Endometrial microvascular endothelial cells (primary cell): ENCODE results near the gene DAB2IP. TPM values are rescaled to one million over a fixed set of nuclear protein-coding genes. Genes with fewer than 3 reads are reported as not detected.
"Not testable (repeated sequence)": the region's sequence is repeated elsewhere in the genome, so short reads cannot be mapped to it uniquely, and the experiment has no call there.

ENCODE experiments used
- in situ Hi-C: cut with HindIII; loops from 2 replicates; pipeline ENCODE4 v1.10.0; 2017; ENCODE audit warnings: low sequenced_read_pairs, low pct_unique_long_range_greater_than_20kb; ENCODE audit errors: inconsistent ontology term
- total RNA-seq: library from RNA; depleted of rRNA; stranded (reverse); fragments of >200 nt; gene quantifications from one replicate; pipeline ENCODE4 v1.2.3, GENCODE V29; 2015; ENCODE audit errors: inconsistent ontology term

DAB2IP gene
- total RNA-seq, 1 donor from 2014 or later = 13.6 TPM

GRCh38 chr9:121788686-121789366 is 137.4 kb downstream of the DAB2IP start:
- in situ Hi-C loops = no loop called here

- in situ Hi-C loops = no loop called here
Observed at GRCh38 chr9:121790841-121791240, 139.4 kb downstream of the DAB2IP start.

- in situ Hi-C loops = not testable (repeated sequence)
Observed at GRCh38 chr9:121792476-121792875, 141.0 kb downstream of the DAB2IP start.

- in situ Hi-C loops = not testable (repeated sequence)
Observed at GRCh38 chr9:121794334-121794733, 142.9 kb downstream of the DAB2IP start.

GRCh38 chr9:121797081-121797480 is 145.6 kb downstream of the DAB2IP start:
- in situ Hi-C loops = no loop called here

- in situ Hi-C loops = no loop called here
Observed at GRCh38 chr9:121798941-121799340, 147.5 kb downstream of the DAB2IP start.

GRCh38 chr9:121800376-121800775 is 148.9 kb downstream of the DAB2IP start:
- in situ Hi-C loops = no loop called here

GRCh38 chr9:121801579-121801978 is 150.1 kb downstream of the DAB2IP start:
- in situ Hi-C loops = no loop called here

- in situ Hi-C loops = no loop called here
Observed at GRCh38 chr9:121802753-121803152, 151.3 kb downstream of the DAB2IP start.

- in situ Hi-C loops = no loop called here
Observed at GRCh38 chr9:121807069-121807822, 155.8 kb downstream of the DAB2IP start.

- in situ Hi-C loops = no loop called here
Observed at GRCh38 chr9:121807823-121808278, 156.4 kb downstream of the DAB2IP start.

GRCh38 chr9:121808781-121809180 is 157.3 kb downstream of the DAB2IP start:
- in situ Hi-C loops = no loop called here

GRCh38 chr9:121809356-121810050 is 158.1 kb downstream of the DAB2IP start:
- in situ Hi-C loops = no loop called here

GRCh38 chr9:121810489-121810888 is 159.1 kb downstream of the DAB2IP start:
- in situ Hi-C loops = no loop called here

GRCh38 chr9:121811140-121811539 is 159.7 kb downstream of the DAB2IP start:
- in situ Hi-C loops = no loop called here

GRCh38 chr9:121811751-121812150 is 160.3 kb downstream of the DAB2IP start:
- in situ Hi-C loops = no loop called here

- in situ Hi-C loops = no loop called here
Observed at GRCh38 chr9:121812159-121812735, 160.8 kb downstream of the DAB2IP start.

GRCh38 chr9:121813519-121814210 is 162.2 kb downstream of the DAB2IP start:
- in situ Hi-C loops = no loop called here

- in situ Hi-C loops = no loop called here
Observed at GRCh38 chr9:121814594-121814993, 163.2 kb downstream of the DAB2IP start.
